Endothelial cell of umbilical vein (primary cell): ENCODE results near the gene SRPX. TPM values are rescaled to one million over a fixed set of nuclear protein-coding genes. Genes with fewer than 3 reads are reported as not detected.

Experiments
- BruUV-seq: library from RNA; stranded (reverse); fragments of 400-500 nt; replicated peaks from 2 replicates; lab custom pipeline; 2021; lab: Mats Ljungman, UMichigan
- CTCF ChIA-PET: fragments of 300-600, 350-600 bp; sonication (Branson Sonifier 250); formaldehyde crosslinking; loops from one replicate; lab custom pipeline; 2021; ENCODE audit warnings: antibody characterized with exemption, inconsistent platforms; lab: Charles Lee
- POLR2A ChIA-PET: fragments of 300-600, 350-600 bp; sonication (Branson Sonifier 250); formaldehyde crosslinking; loops from one replicate; lab custom pipeline; 2021; ENCODE audit warnings: antibody characterized with exemption, inconsistent platforms; lab: Charles Lee
- DNase-seq: peaks from one replicate; pipeline ENCODE4 v3.0.0-alpha.2; 2011; ENCODE audit warnings: low read depth, low spot score
- FAIRE-seq: peaks from 2 replicates; lab custom pipeline; 2011; peaks lifted over from hg19 to GRCh38; lab: Jason Lieb, UNC
- H2AFZ ChIP-seq: 2 replicates; pipeline ENCODE4 v1.6.0; 2012; ENCODE audit warnings: low read depth, low read length, control low read depth, inconsistent platforms
- H3K27ac ChIP-seq: 2 replicates; pipeline ENCODE4 v1.5.1; 2011; ENCODE audit warnings: low read depth, mild to moderate bottlenecking, control low read depth, low read length, moderate library complexity; ENCODE audit not compliant: insufficient read depth
- H3K27me3 ChIP-seq, 2 experiments: 2 replicates each; pipeline versions ENCODE4 v1.6.0 to v1.6.1; 2011; ENCODE audit warnings: low read length in 2 of 2, mixed read lengths in 1 of 2; ENCODE audit not compliant: control insufficient read depth in 2 of 2, insufficient read depth in 2 of 2
- H3K36me3 ChIP-seq, 2 experiments: 2 replicates in 1 of 2; 3 replicates in 1 of 2; pipeline ENCODE4 v1.5.1; 2011; ENCODE audit warnings: low read length in 2 of 2, mild to moderate bottlenecking in 1 of 2, moderate library complexity in 1 of 2; ENCODE audit not compliant: control insufficient read depth in 2 of 2, insufficient read depth in 2 of 2; ENCODE audit errors: extremely low read depth in 1 of 2
- H3K4me1 ChIP-seq: 3 replicates; pipeline ENCODE4 v1.5.1; 2011; ENCODE audit warnings: mild to moderate bottlenecking, low read length; ENCODE audit not compliant: control insufficient read depth, insufficient read depth; ENCODE audit errors: extremely low read depth
- H3K4me2 ChIP-seq: 2 replicates; pipeline ENCODE4 v1.6.1; 2011; ENCODE audit warnings: low read length, control low read depth, mixed read lengths; ENCODE audit not compliant: insufficient read depth
- H3K4me3 ChIP-seq, 3 experiments: fragments of 200-600 bp in 1 of 3; sonication (generic), shearing (Covaris generic) in 1 of 3; replicated peaks in 1 of 3; 2 replicates each; pipeline ENCODE4 v1.5.1; 2011 to 2016; ENCODE audit warnings: control low read depth in 3 of 3, low read length in 3 of 3, mild to moderate bottlenecking in 2 of 3, inconsistent platforms in 1 of 3, low read depth in 1 of 3, moderate library complexity in 1 of 3; ENCODE audit not compliant: insufficient read depth in 1 of 3
- H3K79me2 ChIP-seq: 2 replicates; pipeline ENCODE4 v1.6.0; 2012; ENCODE audit warnings: low read length, inconsistent platforms; ENCODE audit not compliant: control insufficient read depth, insufficient read depth
- H3K9ac ChIP-seq: replicated peaks from 2 replicates; pipeline ENCODE3; 2011; ENCODE audit warnings: low read length, control low read depth; ENCODE audit not compliant: insufficient read depth; ENCODE audit errors: extremely low read depth
- H3K9me1 ChIP-seq: replicated peaks from 3 replicates; pipeline ENCODE4 v1.6.0; 2011; ENCODE audit warnings: mild to moderate bottlenecking, low read length; ENCODE audit not compliant: control insufficient read depth, insufficient read depth; ENCODE audit errors: extremely low read depth
- H3K9me3 ChIP-seq: replicated peaks from 2 replicates; pipeline ENCODE4 v1.5.1; 2012; ENCODE audit warnings: low read length, inconsistent platforms; ENCODE audit not compliant: control insufficient read depth, insufficient read depth
- H4K20me1 ChIP-seq: replicated peaks from 2 replicates; pipeline ENCODE3; 2011; ENCODE audit warnings: mild to moderate bottlenecking, low read length; ENCODE audit not compliant: control insufficient read depth, insufficient read depth; ENCODE audit errors: extremely low read depth
- CTCF ChIP-seq, 2 donors: IDR thresholded peaks; 1 replicate in 1 of 2; 2 replicates in 1 of 2; pipeline ENCODE4 v1.5.1; 2011; ENCODE audit warnings: low read length in 2 of 2, mild to moderate bottlenecking in 2 of 2, moderate library complexity in 2 of 2, control low read depth in 1 of 2, inconsistent platforms in 1 of 2, low read depth in 1 of 2; ENCODE audit not compliant: insufficient read depth in 1 of 2; ENCODE audit errors: extremely low read depth in 1 of 2
- EZH2 ChIP-seq: IDR thresholded peaks from 2 replicates; pipeline ENCODE4 v1.6.1; 2012; ENCODE audit warnings: borderline replicate concordance, low read depth, mild to moderate bottlenecking, moderate library complexity, low read length, inconsistent platforms; ENCODE audit not compliant: severe bottlenecking
- FOS ChIP-seq: IDR thresholded peaks from 2 replicates; pipeline ENCODE4 v1.6.1; 2011; ENCODE audit warnings: mild to moderate bottlenecking, low read length, moderate library complexity, borderline replicate concordance; ENCODE audit not compliant: insufficient read depth
- GATA2 ChIP-seq: IDR thresholded peaks from 2 replicates; pipeline ENCODE4 v1.7.0; 2011; ENCODE audit warnings: low read depth, mild to moderate bottlenecking, moderate library complexity, mixed read lengths, low read length; ENCODE audit not compliant: insufficient read length, insufficient read depth
- JUN ChIP-seq: IDR thresholded peaks from 2 replicates; pipeline ENCODE4 v1.6.1; 2011; ENCODE audit warnings: borderline replicate concordance, low read depth; ENCODE audit not compliant: insufficient read length, insufficient read depth
- MAX ChIP-seq: IDR thresholded peaks from 2 replicates; pipeline ENCODE4 v1.6.1; 2011; ENCODE audit not compliant: insufficient read depth, insufficient read length
- MYC ChIP-seq: IDR thresholded peaks from one replicate; pipeline ENCODE4 v1.6.1; 2011; ENCODE audit warnings: mild to moderate bottlenecking, low read depth, low read length
- POLR2A ChIP-seq: IDR thresholded peaks from 2 replicates; pipeline ENCODE4 v1.6.1; 2012; ENCODE audit warnings: low read depth, mild to moderate bottlenecking, control low read depth, low read length
- POLR2AphosphoS5 ChIP-seq: IDR thresholded peaks from 2 replicates; pipeline ENCODE4 v1.6.1; 2012; ENCODE audit warnings: low read depth, mild to moderate bottlenecking, control low read depth, low read length, moderate library complexity; ENCODE audit not compliant: insufficient read depth
- dilution Hi-C: fragments of 300-500 bp; cut with MboI; formaldehyde crosslinking; loops from one replicate; pipeline ENCODE4 v1.15.0; 2019; ENCODE audit warnings: low sequenced_read_pairs; ENCODE audit not compliant: extremely low pct_ligation_motif_present
- intact Hi-C: fragments of 100-400 bp; cut with micrococcal nuclease; formaldehyde crosslinking; loops from one replicate; pipeline ENCODE4 v1.10.0; 2022
- polyA plus RNA-seq, 4 experiments: library from polyadenylated mRNA; depleted of rRNA in 3 of 4; stranded (reverse) in 3 of 4; unstranded in 1 of 4; fragments of >200 nt; gene quantifications; 2 replicates each; pipeline versions ENCODE4 v1.2.1 to v1.2.3, GENCODE V29; 2011 to 2012; ENCODE audit warnings: missing spikeins in 1 of 4
- total RNA-seq: library from RNA; stranded (reverse); gene quantifications from 2 replicates; pipeline ENCODE4 v1.2.3, GENCODE V29; 2021

SRPX gene
- total and polyA plus RNA-seq, 2 donors (not counting 3 experiments of a cell fraction or from before 2014, with no cell fraction given): 104 to 140 TPM

- Histone ChIP-seq H3K4me1 (peaks cover 3% of the 10 kb centered on the region), H3K27ac (no peak overlapping the region), H3K9ac (no peak overlapping the region), H3K36me3 (no peaks in the 10 kb centered on the region), H3K27me3 (no peaks in the 10 kb centered on the region), H3K9me1 (no peaks in the 10 kb centered on the region), H3K79me2 (peaks cover 71% of the 10 kb centered on the region), H2AFZ (no peak overlapping the region), H3K9me3 (no peaks in the 10 kb centered on the region), H3K4me3 (no peak overlapping the region), H3K4me2 (no peak overlapping the region), H4K20me1 (no peaks in the 10 kb centered on the region)
- DNase-seq: no peak
- no TSS peak for BruUV-seq
- ChIA-PET CTCF (interaction anchor here (0.8 to 1.6 kb wide), 3 partner anchors 8 to 20 kb away, joined by 3 to 4 read pairs (median 4); no protein-coding TSS in a partner anchor), POLR2A (no interaction called here)
- FAIRE-seq: no peak
- intact Hi-C loops: no loop called here
- TF ChIP-seq POLR2A (no peak), POLR2AphosphoS5 (no peak), JUN (no peak), CTCF (IDR thresholded peaks at IDR 0.05; ENCODE audit: extremely low read depth in 1 of 2, insufficient read depth in 1 of 2, low read depth in 1 of 2, low read length in 2 of 2) (no peak), MAX (no peak), EZH2 (no peak), GATA2 (no peak), MYC (no peak), FOS (no peak)
- dilution Hi-C loops: no loop called here
Measured at GRCh38 chrX:38183596-38183995, 37.1 kb downstream of the SRPX start.
